Body of pancreas (tissue), 4 donors: Measurements from ENCODE around the gene FBRSL1.

Source experiments
- CTCF ChIP-seq, 7 experiments: fragments of 450-650 bp in 4 of 7; fragments of 200-600 bp in 3 of 7; sonication (generic) in 3 of 7; IDR thresholded peaks; one replicate each; pipeline ENCODE4 v1.5.1; 2016 to 2019; ENCODE audit warnings: antibody characterized with exemption in 7 of 7
- POLR2A ChIP-seq, 3 donors: fragments of 450-650 bp; IDR thresholded peaks; one replicate each; pipeline ENCODE4 v1.6.1; 2016; ENCODE audit warnings: antibody characterized with exemption in 3 of 3, mild to moderate bottlenecking in 2 of 3

GRCh38 chr12:132493482-132494178, 3.7 kb downstream of the FBRSL1 start:
- TF ChIP-seq CTCF (IDR thresholded peaks at IDR 0.05) = no peak
- peak in 1 of 3 donors; percentile 12 for TF ChIP-seq POLR2A (IDR thresholded peaks at IDR 0.05)
